Peyer's patch (tissue), 4 donors: ENCODE data around the gene TSPAN15. TPM values are rescaled to one million over a fixed set of nuclear protein-coding genes. Genes with fewer than 3 reads are reported as not detected.

Experiments used
- DNase-seq, 3 donors: peaks; one replicate each; pipeline ENCODE4 v3.0.0-alpha.2; 2017 to 2019
- H3K27ac ChIP-seq, 4 donors: fragments of 200-600 bp; sonication (generic); one replicate each; pipeline ENCODE4 v1.5.1; 2016 to 2019
- H3K27me3 ChIP-seq, 2 donors: fragments of 200-600 bp; sonication (generic); one replicate each; pipeline ENCODE4 v1.5.1; 2019
- H3K36me3 ChIP-seq, 3 donors: fragments of 200-600 bp; sonication (generic); one replicate each; pipeline ENCODE4 v1.5.1; 2016 to 2019
- H3K4me1 ChIP-seq, 4 donors: fragments of 200-600 bp; sonication (generic); one replicate each; pipeline ENCODE4 v1.5.1; 2016 to 2019
- H3K4me3 ChIP-seq, 4 donors: fragments of 200-600 bp; sonication (generic); 1 replicate in 3 of 4; 2 replicates in 1 of 4; pipeline ENCODE4 v1.5.1; 2016 to 2019; ENCODE audit warnings: mild to moderate bottlenecking in 1 of 4
- H3K9me3 ChIP-seq, 4 donors: fragments of 200-600 bp; sonication (generic); one replicate each; pipeline ENCODE4 v1.5.1; 2016 to 2019; ENCODE audit warnings: mild to moderate bottlenecking in 1 of 4
- CTCF ChIP-seq, 6 experiments: fragments of 450-650 bp in 4 of 6; fragments of 200-600 bp in 2 of 6; sonication (generic) in 1 of 6; IDR thresholded peaks; one replicate each; pipeline ENCODE4 v1.5.1; 2017 to 2019; ENCODE audit warnings: antibody characterized with exemption in 6 of 6, mild to moderate bottlenecking in 3 of 6, moderate library complexity in 1 of 6
- POLR2A ChIP-seq, 2 donors: fragments of 450-650 bp; IDR thresholded peaks; one replicate each; pipeline ENCODE4 v1.5.1; 2017; ENCODE audit warnings: antibody characterized with exemption in 2 of 2, mild to moderate bottlenecking in 2 of 2, moderate library complexity in 2 of 2
- total RNA-seq, 4 donors: library from RNA; depleted of rRNA; stranded (reverse); fragments of >200 nt; gene quantifications; one replicate each; pipeline ENCODE4 v1.1.0, GENCODE V29; 2016

TSPAN15 gene
- total RNA-seq, 4 donors from 2014 or later, result 32.2 to 110 (median 94.4) TPM

GRCh38 chr10:69464401-69464800 lies 13.1 kb downstream of the TSPAN15 start:
- DNase-seq, result peak in 1 of 3 donors; percentile 47
- Histone ChIP-seq H3K27me3 (no peaks in the 10 kb centered on the region), H3K4me1 (peaks cover 0 to 54% (median 5%) of the 10 kb centered on the region in 4 donors), H3K36me3 (no peaks in the 10 kb centered on the region), H3K27ac (peak overlapping the region; percentile 32 to 87 (median 65)), H3K9me3 (no peaks in the 10 kb centered on the region), H3K4me3 (no peak overlapping the region)
- no peak for TF ChIP-seq POLR2A (IDR thresholded peaks at IDR 0.05)
- TF ChIP-seq CTCF (IDR thresholded peaks at IDR 0.05), result no peak

- DNase-seq, result peak in 2 of 3 donors; percentile 77 to 85
- peaks cover 0 to 48% (median 2%) of the 10 kb centered on the region in 4 donors for H3K4me1 ChIP-seq
- H3K27ac ChIP-seq, result peak overlapping the region; percentile 32 to 87 (median 65)
Observed at GRCh38 chr10:69464801-69465401, 13.6 kb downstream of the TSPAN15 start.

GRCh38 chr10:69465457-69466157 lies 14.3 kb downstream of the TSPAN15 start:
- no peaks in the 10 kb centered on the region for H3K9me3 ChIP-seq
- TF ChIP-seq CTCF (IDR thresholded peaks at IDR 0.05) (no peak), POLR2A (IDR thresholded peaks at IDR 0.05) (no peak)
- H3K36me3 ChIP-seq, result no peaks in the 10 kb centered on the region
- H3K27me3 ChIP-seq, result no peaks in the 10 kb centered on the region
- no peak overlapping the region for H3K4me3 ChIP-seq
- H3K4me1 ChIP-seq, result peaks cover 0 to 41% (median 1%) of the 10 kb centered on the region in 4 donors
- H3K27ac ChIP-seq, result peak overlapping the region in 3 of 4 donors; percentile 32 to 87 (median 84)
- no peak for DNase-seq

More at GRCh38 chr10:69464801-69465401, 13.6 kb downstream of the TSPAN15 start:
- Histone ChIP-seq H3K27me3 (no peaks in the 10 kb centered on the region), H3K9me3 (no peaks in the 10 kb centered on the region), H3K4me3 (no peak overlapping the region), H3K36me3 (no peaks in the 10 kb centered on the region)
- TF ChIP-seq CTCF (IDR thresholded peaks at IDR 0.05) (peak in 3 of 6 experiments; percentile 11 to 25 (median 19)), POLR2A (IDR thresholded peaks at IDR 0.05) (peak; percentile 28 to 58)

- peak overlapping the region in 2 of 4 donors; percentile 31 to 84 for H3K27ac ChIP-seq
- no peak for TF ChIP-seq CTCF (IDR thresholded peaks at IDR 0.05)
- no peak for TF ChIP-seq POLR2A (IDR thresholded peaks at IDR 0.05)
Observed at GRCh38 chr10:69466158-69466490, 14.9 kb downstream of the TSPAN15 start.

GRCh38 chr10:69466689-69467088 lies 15.4 kb downstream of the TSPAN15 start:
- H3K27me3 ChIP-seq, result no peaks in the 10 kb centered on the region
- H3K4me1 ChIP-seq, result peaks cover 0 to 36% (median 1%) of the 10 kb centered on the region in 4 donors
- no peaks in the 10 kb centered on the region for H3K36me3 ChIP-seq
- no peak overlapping the region for H3K4me3 ChIP-seq
- no peak for DNase-seq
- TF ChIP-seq CTCF (IDR thresholded peaks at IDR 0.05) (no peak), POLR2A (IDR thresholded peaks at IDR 0.05) (no peak)
- no peaks in the 10 kb centered on the region for H3K9me3 ChIP-seq
- H3K27ac ChIP-seq, result peak overlapping the region in 1 of 4 donors; percentile 31

More at GRCh38 chr10:69466158-69466490, 14.9 kb downstream of the TSPAN15 start:
- Histone ChIP-seq H3K4me1 (peaks cover 0 to 41% (median 1%) of the 10 kb centered on the region in 4 donors), H3K27me3 (no peaks in the 10 kb centered on the region), H3K36me3 (no peaks in the 10 kb centered on the region), H3K9me3 (no peaks in the 10 kb centered on the region), H3K4me3 (no peak overlapping the region)
- DNase-seq, result peak in 1 of 3 donors; percentile 12
